Cerebellar cortex (tissue), 1 donor: ENCODE data around the gene VAMP5.
"Not testable (repeated sequence)": the region's sequence is repeated elsewhere in the genome, so short reads cannot be mapped to it uniquely, and the experiment has no call there.

Experiments
- DNase-seq: peaks from one replicate; pipeline ENCODE4 v3.0.0-alpha.2; 2015; ENCODE audit warnings: low spot score

Gene VAMP5

GRCh38 chr2:85584857-85585780 is 888 bp downstream of the VAMP5 start:
- DNase-seq: no peak

GRCh38 chr2:85585781-85586105 is 1.5 kb downstream of the VAMP5 start:
- DNase-seq: no peak

GRCh38 chr2:85588236-85588635 is 4.0 kb downstream of the VAMP5 start:
- DNase-seq: no peak

- DNase-seq: no peak
These were observed 4.4 kb downstream of the VAMP5 start for GRCh38 chr2:85588645-85589044.

GRCh38 chr2:85589181-85589580 is 5.0 kb downstream of the VAMP5 start:
- DNase-seq: no peak

- no peak for DNase-seq
These were observed 6.0 kb downstream of the VAMP5 start for GRCh38 chr2:85589982-85590791.

- DNase-seq: no peak
These were observed 6.7 kb downstream of the VAMP5 start for GRCh38 chr2:85590950-85591349.

GRCh38 chr2:85591563-85591962 is 7.3 kb downstream of the VAMP5 start:
- no peak for DNase-seq

GRCh38 chr2:85592299-85592698 is 8.1 kb downstream of the VAMP5 start:
- not testable (repeated sequence) for DNase-seq

- no peak for DNase-seq
These were observed 8.8 kb downstream of the VAMP5 start for GRCh38 chr2:85593023-85593422.

- DNase-seq: no peak
These were observed 10.6 kb downstream of the VAMP5 start for GRCh38 chr2:85594715-85595300.

GRCh38 chr2:85595301-85596025 is 11.2 kb downstream of the VAMP5 start, which contains the start of gene RNF181:
Gene RNF181 (plus strand): TSS chr2:85595745. CDS start chr2:85595764, 19 bp downstream.
- peak; percentile 100 for DNase-seq

- no peak for DNase-seq
These were observed 11.7 kb downstream of the VAMP5 start for GRCh38 chr2:85596026-85596333.

- no peak for DNase-seq
These were observed 12.4 kb downstream of the VAMP5 start for GRCh38 chr2:85596486-85597143.

- DNase-seq: no peak
These were observed 13.0 kb downstream of the VAMP5 start for GRCh38 chr2:85597241-85597640.

GRCh38 chr2:85598594-85599340 is 14.5 kb downstream of the VAMP5 start:
- DNase-seq: no peak

GRCh38 chr2:85599468-85600234 is 15.4 kb downstream of the VAMP5 start:
- DNase-seq: no peak

GRCh38 chr2:85600235-85600575 is 16.0 kb downstream of the VAMP5 start:
- DNase-seq: no peak

- no peak for DNase-seq
These were observed 16.9 kb downstream of the VAMP5 start for GRCh38 chr2:85600951-85601770.
